Peyer's patch (tissue), 4 donors: Measurements from ENCODE around the gene CRYGA. TPM values are rescaled to one million over a fixed set of nuclear protein-coding genes. Genes with fewer than 3 reads are reported as not detected.

ENCODE experiments used
- DNase-seq, 3 donors: peaks; one replicate each; pipeline ENCODE4 v3.0.0-alpha.2; 2017 to 2019
- H3K27ac ChIP-seq, 4 donors: fragments of 200-600 bp; sonication (generic); one replicate each; pipeline ENCODE4 v1.5.1; 2016 to 2019
- H3K27me3 ChIP-seq, 2 donors: fragments of 200-600 bp; sonication (generic); one replicate each; pipeline ENCODE4 v1.5.1; 2019
- H3K36me3 ChIP-seq, 3 donors: fragments of 200-600 bp; sonication (generic); one replicate each; pipeline ENCODE4 v1.5.1; 2016 to 2019
- H3K4me1 ChIP-seq, 4 donors: fragments of 200-600 bp; sonication (generic); one replicate each; pipeline ENCODE4 v1.5.1; 2016 to 2019
- H3K4me3 ChIP-seq, 4 donors: fragments of 200-600 bp; sonication (generic); 1 replicate in 3 of 4; 2 replicates in 1 of 4; pipeline ENCODE4 v1.5.1; 2016 to 2019; ENCODE audit warnings: mild to moderate bottlenecking in 1 of 4
- H3K9me3 ChIP-seq, 4 donors: fragments of 200-600 bp; sonication (generic); one replicate each; pipeline ENCODE4 v1.5.1; 2016 to 2019; ENCODE audit warnings: mild to moderate bottlenecking in 1 of 4
- CTCF ChIP-seq, 6 experiments: fragments of 450-650 bp in 4 of 6; fragments of 200-600 bp in 2 of 6; sonication (generic) in 1 of 6; IDR thresholded peaks; one replicate each; pipeline ENCODE4 v1.5.1; 2017 to 2019; ENCODE audit warnings: antibody characterized with exemption in 6 of 6, mild to moderate bottlenecking in 3 of 6, moderate library complexity in 1 of 6
- POLR2A ChIP-seq, 2 donors: fragments of 450-650 bp; IDR thresholded peaks; one replicate each; pipeline ENCODE4 v1.5.1; 2017; ENCODE audit warnings: antibody characterized with exemption in 2 of 2, mild to moderate bottlenecking in 2 of 2, moderate library complexity in 2 of 2
- total RNA-seq, 4 donors: library from RNA; depleted of rRNA; stranded (reverse); fragments of >200 nt; gene quantifications; one replicate each; pipeline ENCODE4 v1.1.0, GENCODE V29; 2016

The CRYGA gene
- total RNA-seq, 4 donors from 2014 or later: not detected

- no peaks in the 10 kb centered on the region for H3K9me3 ChIP-seq
- peak overlapping the region in 1 of 4 donors; percentile 81 for H3K27ac ChIP-seq
- TF ChIP-seq CTCF (IDR thresholded peaks at IDR 0.05): no peak
- TF ChIP-seq POLR2A (IDR thresholded peaks at IDR 0.05): no peak
- DNase-seq: no peak
- no peak overlapping the region for H3K4me3 ChIP-seq
- peaks cover 0 to 18% (median 1%) of the 10 kb centered on the region in 4 donors for H3K4me1 ChIP-seq
- H3K36me3 ChIP-seq: no peaks in the 10 kb centered on the region
- H3K27me3 ChIP-seq: no peaks in the 10 kb centered on the region
Observed at GRCh38 chr2:208136716-208137094, 26.7 kb downstream of the CRYGA start.

GRCh38 chr2:208135794-208136715 is 27.3 kb downstream of the CRYGA start:
- DNase-seq: peak in 2 of 3 donors; percentile 62 to 79
- Histone ChIP-seq H3K9me3 (no peaks in the 10 kb centered on the region), H3K4me1 (peaks cover 0 to 25% (median 1%) of the 10 kb centered on the region in 4 donors), H3K4me3 (no peak overlapping the region), H3K27ac (peak overlapping the region in 2 of 4 donors; percentile 37 to 81), H3K27me3 (no peaks in the 10 kb centered on the region), H3K36me3 (no peaks in the 10 kb centered on the region)
- TF ChIP-seq POLR2A (IDR thresholded peaks at IDR 0.05): no peak
- no peak for TF ChIP-seq CTCF (IDR thresholded peaks at IDR 0.05)

- H3K27ac ChIP-seq: peak overlapping the region in 2 of 4 donors; percentile 37 to 81
- DNase-seq: no peak
- H3K27me3 ChIP-seq: no peaks in the 10 kb centered on the region
- H3K9me3 ChIP-seq: no peaks in the 10 kb centered on the region
- no peaks in the 10 kb centered on the region for H3K36me3 ChIP-seq
- TF ChIP-seq POLR2A (IDR thresholded peaks at IDR 0.05): no peak
- no peak for TF ChIP-seq CTCF (IDR thresholded peaks at IDR 0.05)
- H3K4me3 ChIP-seq: no peak overlapping the region
- peaks cover 0 to 29% (median 1%) of the 10 kb centered on the region in 4 donors for H3K4me1 ChIP-seq
Observed at GRCh38 chr2:208134928-208135586, 28.3 kb downstream of the CRYGA start.

- no peaks in the 10 kb centered on the region for H3K27me3 ChIP-seq
- H3K4me1 ChIP-seq: peaks cover 0 to 32% (median 0%) of the 10 kb centered on the region in 4 donors
- TF ChIP-seq CTCF (IDR thresholded peaks at IDR 0.05) (no peak), POLR2A (IDR thresholded peaks at IDR 0.05) (no peak)
- peak overlapping the region in 3 of 4 donors; percentile 12 to 80 (median 59) for H3K27ac ChIP-seq
- H3K36me3 ChIP-seq: no peaks in the 10 kb centered on the region
- H3K9me3 ChIP-seq: no peaks in the 10 kb centered on the region
- DNase-seq: no peak
- no peak overlapping the region for H3K4me3 ChIP-seq
Observed at GRCh38 chr2:208130712-208131110, 32.7 kb downstream of the CRYGA start.

- peak in 2 of 3 donors; percentile 63 to 83 for DNase-seq
- Histone ChIP-seq H3K27ac (peak within 1 kb of the TSS in 3 of 4 donors; percentile 12 to 80 (median 59)), H3K36me3 (no peaks in the 10 kb centered on the region), H3K4me1 (peaks cover 0 to 29% (median 0%) of the 10 kb centered on the region in 4 donors), H3K27me3 (no peaks in the 10 kb centered on the region), H3K9me3 (no peaks in the 10 kb centered on the region), H3K4me3 (peak within 1 kb of the TSS in 1 of 4 donors; percentile 3)
- TF ChIP-seq POLR2A (IDR thresholded peaks at IDR 0.05) (no peak), CTCF (IDR thresholded peaks at IDR 0.05) (no peak)
Observed at GRCh38 chr2:208129744-208130711, 33.4 kb downstream of the CRYGA start, which contains the start of gene CRYGC. Gene CRYGC (minus strand): TSS chr2:208129828. CDS start chr2:208129792, 36 bp downstream.
